IMR-90 (cell line): ENCODE results near the gene KRTAP4-16. TPM values are rescaled to one million over a fixed set of nuclear protein-coding genes. Genes with fewer than 3 reads are reported as not detected.

Source experiments
- ATAC-seq: fragments of 200-7000 bp; cut with Tn5 transposase; 2 replicates; pipeline ENCODE4 v1.9.1; 2020; ENCODE audit warnings: low read depth, mild to moderate bottlenecking, moderate library complexity
- Bru-seq: library from RNA; stranded (reverse); fragments of 400-500 nt; gene quantifications from one replicate; lab custom pipeline; 2021; lab: Mats Ljungman, UMichigan
- BruChase-seq, 2 experiments: library from RNA; stranded (reverse); fragments of 400-500 nt; gene quantifications; one replicate each; lab custom pipeline; 2021; lab: Mats Ljungman, UMichigan
- BruUV-seq: library from RNA; stranded (reverse); fragments of 400-500 nt; replicated peaks from 2 replicates; lab custom pipeline; 2021; lab: Mats Ljungman, UMichigan
- CTCF ChIA-PET: fragments of 300-600 bp; formaldehyde crosslinking; extraction: SDS; loops from one replicate; lab custom pipeline; 2021; ENCODE audit warnings: antibody characterized with exemption; lab: Yijun Ruan, JAX
- POLR2A ChIA-PET: fragments of 300-600 bp; sonication (Branson Sonifier 250); formaldehyde crosslinking; loops from one replicate; lab custom pipeline; 2022; ENCODE audit warnings: antibody characterized with exemption; ENCODE audit not compliant: unreplicated experiment; lab: Charles Lee
- DNase-seq: peaks from one replicate; pipeline ENCODE4 v3.0.0; 2013
- H2AFZ ChIP-seq: replicated peaks from 2 replicates; pipeline ENCODE3; 2013; ENCODE audit warnings: low read length, mild to moderate bottlenecking; ENCODE audit not compliant: poor library complexity
- H2AK5ac ChIP-seq: 2 replicates; pipeline ENCODE4 v1.6.1; 2013; ENCODE audit warnings: low read depth, low read length, inconsistent platforms
- H2AK9ac ChIP-seq: replicated peaks from 2 replicates; pipeline ENCODE3; 2013; ENCODE audit warnings: mild to moderate bottlenecking, low read depth, low read length, moderate library complexity; ENCODE audit not compliant: poor library complexity
- H2BK120ac ChIP-seq: 2 replicates; pipeline ENCODE4 v1.6.1; 2013; ENCODE audit warnings: low read depth, low read length, inconsistent platforms
- H2BK15ac ChIP-seq: 3 replicates; pipeline ENCODE4 v1.6.1; 2013; ENCODE audit warnings: low read depth, low read length, inconsistent platforms
- H2BK20ac ChIP-seq: 2 replicates; pipeline ENCODE4 v1.6.1; 2013; ENCODE audit warnings: low read depth, mild to moderate bottlenecking, inconsistent platforms, low read length, moderate library complexity
- H2BK5ac ChIP-seq: 2 replicates; pipeline ENCODE4 v1.6.1; 2013; ENCODE audit warnings: mild to moderate bottlenecking, low read depth, low read length, inconsistent platforms; ENCODE audit not compliant: poor library complexity, severe bottlenecking
- H3K14ac ChIP-seq: replicated peaks from 2 replicates; pipeline ENCODE4 v1.6.1; 2013; ENCODE audit warnings: low read depth, low read length, inconsistent platforms
- H3K18ac ChIP-seq: 2 replicates; pipeline ENCODE4 v1.6.1; 2013; ENCODE audit warnings: low read depth, low read length, control low read depth
- H3K23ac ChIP-seq: 2 replicates; pipeline ENCODE4 v1.6.1; 2013; ENCODE audit warnings: low read depth, low read length, inconsistent platforms
- H3K27ac ChIP-seq: 2 replicates; pipeline ENCODE4 v1.5.1; 2013; ENCODE audit warnings: mild to moderate bottlenecking, control low read depth, low read length; ENCODE audit not compliant: insufficient read depth
- H3K27me3 ChIP-seq: 2 replicates; pipeline ENCODE4 v1.6.1; 2013; ENCODE audit warnings: low read length; ENCODE audit not compliant: control insufficient read depth, insufficient read depth
- H3K36me3 ChIP-seq: 2 replicates; pipeline ENCODE4 v1.6.1; 2013; ENCODE audit warnings: low read length, mixed read lengths; ENCODE audit not compliant: control insufficient read depth, insufficient read depth
- H3K4ac ChIP-seq: 2 replicates; pipeline ENCODE4 v1.6.1; 2013; ENCODE audit warnings: low read depth, low read length, inconsistent platforms
- H3K4me1 ChIP-seq: 2 replicates; pipeline ENCODE4 v1.6.1; 2013; ENCODE audit warnings: low read length, mixed read lengths; ENCODE audit not compliant: control insufficient read depth, insufficient read depth
- H3K4me2 ChIP-seq: 2 replicates; pipeline ENCODE4 v1.6.1; 2013; ENCODE audit warnings: low read depth, mild to moderate bottlenecking, control low read depth, low read length, moderate library complexity
- H3K4me3 ChIP-seq: 2 replicates; pipeline ENCODE4 v1.5.1; 2013; ENCODE audit warnings: low read depth, mild to moderate bottlenecking, control low read depth, low read length, moderate library complexity; ENCODE audit not compliant: insufficient read depth
- H3K56ac ChIP-seq: 2 replicates; pipeline ENCODE4 v1.6.1; 2013; ENCODE audit warnings: low read length, inconsistent platforms; ENCODE audit not compliant: insufficient read depth; ENCODE audit errors: extremely low read depth
- H3K79me1 ChIP-seq, 2 experiments: 2 replicates each; pipeline ENCODE4 v1.6.1; 2013; ENCODE audit warnings: low read length in 2 of 2, inconsistent platforms in 1 of 2, low read depth in 1 of 2
- H3K9ac ChIP-seq: 2 replicates; pipeline ENCODE4 v1.6.1; 2013; ENCODE audit warnings: low read depth, low read length, control low read depth
- H3K9me1 ChIP-seq: 2 replicates; pipeline ENCODE4 v1.6.1; 2013; ENCODE audit warnings: low read length, inconsistent platforms; ENCODE audit not compliant: insufficient read depth
- H3K9me3 ChIP-seq: 2 replicates; pipeline ENCODE4 v1.6.1; 2013; ENCODE audit warnings: low read length; ENCODE audit not compliant: control insufficient read depth, insufficient read depth
- H4K20me1 ChIP-seq: 2 replicates; pipeline ENCODE4 v1.6.1; 2013; ENCODE audit warnings: low read length, inconsistent platforms; ENCODE audit not compliant: insufficient read depth
- H4K5ac ChIP-seq: 2 replicates; pipeline ENCODE4 v1.6.1; 2013; ENCODE audit warnings: mild to moderate bottlenecking, low read depth, low read length, control low read depth
- H4K8ac ChIP-seq, 2 experiments: 2 replicates each; pipeline ENCODE4 v1.6.1; 2013; ENCODE audit warnings: low read depth in 2 of 2, low read length in 2 of 2, control low read depth in 1 of 2, inconsistent platforms in 1 of 2
- H4K91ac ChIP-seq: 2 replicates; pipeline ENCODE4 v1.6.1; 2013; ENCODE audit warnings: low read depth, low read length, inconsistent platforms; ENCODE audit not compliant: insufficient read depth
- CEBPB ChIP-seq: IDR thresholded peaks from 2 replicates; pipeline ENCODE4 v1.6.1; 2012; ENCODE audit warnings: low read depth, low read length, improper control_type of control experiment
- CHD1 ChIP-seq: IDR thresholded peaks from 2 replicates; pipeline ENCODE4 v1.6.1; 2012; ENCODE audit warnings: low read depth, low read length, improper control_type of control experiment
- CTCF ChIP-seq: conservative IDR thresholded peaks from 2 replicates; pipeline ENCODE4 v1.5.1; 2012; ENCODE audit warnings: mild to moderate bottlenecking, low read depth, low read length, improper control_type of control experiment
- ELK1 ChIP-seq: fragments of 150-350 bp; IDR thresholded peaks from 2 replicates; pipeline ENCODE4 v1.6.1; 2016; ENCODE audit warnings: low read depth, mild to moderate bottlenecking, low read length, moderate library complexity, borderline replicate concordance
- FOS ChIP-seq: fragments of 150-350 bp; IDR thresholded peaks from 2 replicates; pipeline ENCODE4 v1.6.1; 2016; ENCODE audit warnings: low read depth, low read length
- MAFK ChIP-seq: IDR thresholded peaks from 2 replicates; pipeline ENCODE4 v1.6.1; 2012; ENCODE audit warnings: low read depth, low read length, improper control_type of control experiment
- MAZ ChIP-seq: IDR thresholded peaks from 2 replicates; pipeline ENCODE4 v1.6.1; 2012; ENCODE audit warnings: low read depth, mild to moderate bottlenecking, low read length, improper control_type of control experiment, moderate library complexity, borderline replicate concordance
- MXI1 ChIP-seq: IDR thresholded peaks from 2 replicates; pipeline ENCODE4 v1.6.1; 2012; ENCODE audit warnings: low read depth, mild to moderate bottlenecking, low read length, moderate library complexity, borderline replicate concordance
- NFE2L2 ChIP-seq: fragments of 150-350 bp; IDR thresholded peaks from 2 replicates; pipeline ENCODE4 v1.6.1; 2016; ENCODE audit warnings: low read depth, mild to moderate bottlenecking, low read length
- POLR2A ChIP-seq: IDR thresholded peaks from 2 replicates; pipeline ENCODE4 v1.6.1; 2012; ENCODE audit warnings: mild to moderate bottlenecking, low read depth, low read length
- RAD21 ChIP-seq: IDR thresholded peaks from 2 replicates; pipeline ENCODE4 v1.6.1; 2012; ENCODE audit warnings: low read length, improper control_type of control experiment
- RFX5 ChIP-seq: IDR thresholded peaks from 2 replicates; pipeline ENCODE4 v1.8.0; 2012; ENCODE audit warnings: low read depth, mild to moderate bottlenecking, low read length, moderate library complexity
- SMC3 ChIP-seq: fragments of 150-350 bp; IDR thresholded peaks from 2 replicates; pipeline ENCODE4 v1.6.1; 2016; ENCODE audit warnings: low read depth, mild to moderate bottlenecking, antibody characterized with exemption, low read length, moderate library complexity
- USF2 ChIP-seq: fragments of 150-350 bp; IDR thresholded peaks from 2 replicates; pipeline ENCODE4 v1.6.1; 2017; ENCODE audit warnings: mild to moderate bottlenecking, antibody characterized with exemption, low read length, low read depth
- WGBS, 2 experiments: methylation state at CpG; one replicate each; pipeline versions ENCODE4 v1.1.5 to v1.1.7; 2013; ENCODE audit warnings: missing lambda C conversion rate in 2 of 2; ENCODE audit not compliant: insufficient read length in 1 of 2; ENCODE audit errors: extremely low coverage in 2 of 2; 5-methylcytosine and 5-hydroxymethylcytosine counted together
- dilution Hi-C: fragments of 300-500 bp; cut with HindIII; formaldehyde crosslinking; loops from one replicate; pipeline ENCODE4 v1.14.3; 2018; ENCODE audit warnings: low sequenced_read_pairs; ENCODE audit not compliant: unreplicated experiment
- in situ Hi-C: fragments of 300-500 bp; cut with MboI; formaldehyde crosslinking; loops from 3 replicates; pipeline ENCODE4 v1.14.3; 2019; ENCODE audit warnings: low sequenced_read_pairs, inconsistent platforms, mixed read lengths
- intact Hi-C: fragments of 100-400 bp; cut with micrococcal nuclease; formaldehyde crosslinking; loops from 2 replicates; pipeline ENCODE4 v1.10.0; 2022
- long read RNA-seq: library from polyadenylated mRNA; unstranded; transcript quantifications from one replicate; pipeline ENCODE4 v2.0.0, GENCODE V29; 2021; ENCODE audit not compliant: unreplicated experiment
- polyA plus RNA-seq, 3 experiments: library from polyadenylated mRNA; depleted of rRNA; stranded (reverse); fragments of >200 nt; gene quantifications; 2 replicates each; pipeline ENCODE4 v1.2.3, GENCODE V29; 2012; ENCODE audit warnings: low replicate concordance in 1 of 3
- total RNA-seq: library from RNA; depleted of rRNA; stranded (reverse); fragments of >200 nt; gene quantifications from 2 replicates; pipeline ENCODE4 v1.2.3, GENCODE V29; 2012; rRNA removed

KRTAP4-16 gene
- total RNA-seq: not detected in 2 replicates
- not detected in 2 replicates for polyA plus RNA-seq (2012; rRNA removed)
- not detected in 2 replicates for polyA plus RNA-seq (2012; cell fraction: cytosol; rRNA removed)
- 0.14 TPM in 1 of 2 replicates, not detected in the other for polyA plus RNA-seq (2012; cell fraction: nucleus; rRNA removed; ENCODE audit: low replicate concordance)
- not detected for Bru-seq, nascent RNA
- BruChase-seq, experiment 1, labeled RNA remaining after a 6-hour chase: not detected
- BruChase-seq, experiment 2, labeled RNA remaining after a 2-hour chase: not detected
- long read RNA-seq: 0 reads

DNA sequence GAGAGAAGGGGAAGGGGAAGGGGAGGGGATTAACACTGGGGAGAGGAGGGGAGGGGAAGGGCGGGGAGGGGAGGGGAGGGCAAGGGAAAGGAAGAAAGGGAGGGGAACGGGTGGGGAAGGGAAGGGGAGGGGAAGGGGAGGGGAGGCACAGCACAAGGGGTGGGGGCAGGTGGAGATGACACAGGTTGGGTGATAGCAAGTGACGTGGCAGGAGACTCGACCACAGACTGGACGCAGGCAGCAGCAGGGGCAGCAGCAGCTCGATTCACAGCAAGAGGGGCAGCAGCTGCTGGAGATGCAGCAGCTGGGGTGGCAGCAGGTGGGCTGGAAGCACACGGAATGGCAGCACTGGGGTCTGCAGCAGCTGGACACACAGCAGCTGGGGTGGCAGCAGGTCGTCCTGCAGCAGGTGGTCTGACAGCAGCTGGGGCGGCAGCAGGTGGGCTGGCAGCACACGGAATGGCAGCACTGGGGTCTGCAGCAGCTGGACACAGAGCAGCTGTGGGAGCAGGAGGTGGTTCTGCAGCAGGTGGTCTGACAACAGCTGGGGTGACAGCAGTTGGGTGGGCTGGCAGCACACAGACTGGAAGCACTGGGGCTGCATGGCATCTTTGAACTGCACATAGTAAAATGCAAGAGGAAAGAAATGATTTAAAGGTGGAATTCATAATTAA, at the start of gene KRTAP4-16:
TSS of gene KRTAP4-16 (minus strand) at position 624 of the 674 bp plus-strand sequence. CDS start at position 624, 0 bp downstream.
- no peak within 1 kb of the TSS for H3K4me3 ChIP-seq
- intact Hi-C loops (no loop called here), in situ Hi-C loops (no loop called here), dilution Hi-C loops (no loop called here)
- no TSS peak for BruUV-seq
- no peaks in the 10 kb centered on the region for H3K79me1 ChIP-seq
- no peak for ATAC-seq
- peak within 1 kb of the TSS; percentile 84 for H2BK5ac ChIP-seq
- no peak within 1 kb of the TSS; the same call in 1 of the 2 replicates for H4K5ac ChIP-seq
- no peak within 1 kb of the TSS for H2AK9ac ChIP-seq
- peak within 1 kb of the TSS; percentile 96 for H3K14ac ChIP-seq
- no peaks in the 10 kb centered on the region for H3K9me3 ChIP-seq
- no peak within 1 kb of the TSS for H3K4me2 ChIP-seq
- H3K36me3 ChIP-seq: no peaks in the 10 kb centered on the region
- H2AFZ ChIP-seq: no peak within 1 kb of the TSS
- no peaks in the 10 kb centered on the region for H4K20me1 ChIP-seq
- no peak within 1 kb of the TSS for H3K9ac ChIP-seq
- no peaks in the 10 kb centered on the region for H3K27me3 ChIP-seq
- peak within 1 kb of the TSS; percentile 93 for H2AK5ac ChIP-seq
- H2BK20ac ChIP-seq: peak within 1 kb of the TSS; percentile 67
- peak within 1 kb of the TSS; percentile 2; the same call in 1 of the 2 replicates for H3K18ac ChIP-seq
- ChIA-PET CTCF (no interaction called here), POLR2A (no interaction called here)
- peaks cover 4% of the 10 kb centered on the region; the same call in 1 of the 2 replicates for H3K4me1 ChIP-seq
- no peak for DNase-seq
- H2BK15ac ChIP-seq: peak within 1 kb of the TSS; percentile 34; the same call in 2 of the 3 replicates
- H2BK120ac ChIP-seq: peak within 1 kb of the TSS; percentile 99
- H3K27ac ChIP-seq: peak within 1 kb of the TSS; percentile 32; the same call in 1 of the 2 replicates
- 62% methylated on average over 6 of the region's 10 CpGs; no CpG with 5 or more reads in 1 of the 2 experiments for WGBS, 2 experiments
- H4K8ac ChIP-seq: peak within 1 kb of the TSS; percentile 43 to 90; a peak in 3 of 4 replicates
- no peak within 1 kb of the TSS for H3K56ac ChIP-seq
- peak within 1 kb of the TSS; percentile 95 for H3K4ac ChIP-seq
- peak within 1 kb of the TSS; percentile 94 for H4K91ac ChIP-seq
- TF ChIP-seq MAZ (no peak), CEBPB (no peak), SMC3 (no peak), CHD1 (no peak), USF2 (no peak), RAD21 (no peak), ELK1 (no peak), MXI1 (no peak), POLR2A (no peak), MAFK (no peak), NFE2L2 (no peak), RFX5 (no peak), FOS (no peak), CTCF (no peak)
- peaks cover 6% of the 10 kb centered on the region for H3K9me1 ChIP-seq
- peak within 1 kb of the TSS; percentile 85 for H3K23ac ChIP-seq
